Dedifferentiated amniotic fluid mesenchymal stem cell (primary cell): ENCODE measurements around the gene UBE2J2.
"Not testable (repeated sequence)": the region's sequence is repeated elsewhere in the genome, so short reads cannot be mapped to it uniquely, and the experiment has no call there.

Source experiments
- DNase-seq: peaks from one replicate; pipeline ENCODE4 v3.0.0-alpha.2; 2016; ENCODE audit errors: extremely low spot score

UBE2J2 gene

GRCh38 chr1:1255611-1256010 lies 18.0 kb downstream of the UBE2J2 start:
- no peak for DNase-seq

DNA sequence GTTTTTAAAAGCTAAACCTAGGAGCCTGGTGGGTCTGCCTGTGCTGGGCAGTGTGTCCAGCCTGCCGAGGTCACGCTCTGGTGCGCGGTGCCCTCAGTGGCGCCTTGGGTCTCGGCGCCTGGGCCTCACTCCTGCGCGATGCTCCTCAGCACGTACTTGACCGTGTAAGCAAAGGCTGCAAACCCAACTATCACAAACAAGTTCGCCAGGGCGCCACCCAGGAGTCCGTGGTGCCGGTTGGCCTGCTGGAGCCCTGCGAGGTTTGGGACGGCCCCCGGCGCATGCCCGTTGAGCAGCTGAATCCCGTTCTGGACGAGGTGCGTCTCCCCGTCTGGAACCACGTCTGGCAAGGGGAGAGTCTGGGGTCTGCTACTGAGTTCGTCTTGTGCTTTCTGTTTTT lies 18.6 kb downstream of the UBE2J2 start:
- no peak for DNase-seq

- no peak for DNase-seq
These were observed 19.0 kb downstream of the UBE2J2 start for GRCh38 chr1:1254667-1254998.

DNA sequence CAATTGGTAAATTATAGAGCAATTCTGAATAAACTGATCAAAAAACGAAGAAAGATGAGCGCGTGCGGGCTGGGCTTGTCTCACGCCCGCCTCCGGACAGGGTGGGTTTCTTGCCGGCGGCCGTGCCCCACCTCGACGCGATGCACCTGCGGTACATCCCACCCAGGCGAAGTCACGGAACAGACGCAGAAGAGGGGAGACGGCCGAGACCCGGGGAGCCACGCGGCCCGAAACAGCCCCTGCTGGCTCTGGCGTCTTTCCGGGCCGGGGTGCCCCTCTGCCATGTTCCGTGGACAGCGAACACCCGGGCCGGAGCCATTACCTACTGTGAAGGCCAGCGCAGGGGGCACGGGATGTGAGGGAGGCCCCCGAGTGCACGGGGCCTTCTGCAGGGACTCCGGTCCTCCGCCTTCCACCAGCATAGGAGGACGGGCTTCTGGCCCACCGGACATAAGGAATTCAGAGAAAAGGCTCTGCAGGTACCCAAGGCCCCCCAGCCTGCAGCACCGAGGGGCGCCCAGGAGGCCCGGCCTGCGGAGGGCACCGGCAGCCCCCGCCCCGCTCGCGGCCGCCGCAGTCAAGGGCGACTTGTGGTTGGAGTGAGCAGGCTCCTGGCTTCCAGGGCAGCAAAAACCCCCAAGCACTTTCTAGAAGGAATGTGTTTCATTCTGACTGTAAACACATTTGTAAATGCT lies 19.5 kb downstream of the UBE2J2 start:
- no peak for DNase-seq

- no peak for DNase-seq
These were observed 20.3 kb downstream of the UBE2J2 start for GRCh38 chr1:1253314-1253713.

- no peak for DNase-seq
These were observed 22.8 kb downstream of the UBE2J2 start for GRCh38 chr1:1250786-1251284.

DNA sequence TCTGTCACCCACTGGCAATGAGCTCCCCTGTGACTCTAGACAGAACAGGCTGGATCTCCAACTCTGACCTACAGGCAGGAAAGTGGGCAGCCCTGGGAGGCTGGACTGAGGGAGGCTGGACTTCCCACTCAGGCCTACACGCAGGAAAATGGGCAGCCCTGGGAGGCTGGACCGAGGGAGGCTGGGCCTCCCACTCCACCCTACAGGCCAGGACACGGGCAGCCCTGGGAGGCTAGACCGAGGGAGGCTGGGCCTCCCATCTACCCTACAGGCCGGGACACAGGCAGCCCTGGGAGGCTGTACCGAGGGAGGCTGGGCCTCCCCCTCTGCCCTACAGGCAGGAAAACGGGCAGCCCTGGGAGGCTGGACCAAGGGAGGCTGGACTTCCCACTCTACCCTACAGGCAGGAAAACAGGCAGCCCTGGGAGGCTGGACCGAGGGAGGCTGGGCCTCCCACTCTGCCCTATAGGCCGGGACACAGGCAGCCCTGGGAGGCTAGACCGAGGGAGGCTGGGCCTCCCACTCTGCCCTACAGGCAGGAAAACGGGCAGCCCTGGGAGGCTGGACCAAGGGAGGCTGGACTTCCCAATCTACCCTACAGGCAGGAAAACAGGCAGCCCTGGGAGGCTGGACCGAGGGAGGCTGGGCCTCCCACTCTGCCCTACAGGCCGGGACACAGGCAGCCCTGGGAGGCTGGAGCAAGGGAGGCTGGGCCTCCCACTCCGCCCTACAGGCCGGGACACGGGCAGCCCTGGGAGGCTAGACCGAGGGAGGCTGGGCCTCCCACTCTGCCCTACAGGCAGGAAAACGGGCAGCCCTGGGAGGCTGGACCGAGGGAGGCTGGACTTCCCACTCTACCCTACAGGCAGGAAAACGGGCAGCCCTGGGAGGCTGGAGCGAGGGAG lies 25.4 kb downstream of the UBE2J2 start:
- not testable (repeated sequence) for DNase-seq

DNA sequence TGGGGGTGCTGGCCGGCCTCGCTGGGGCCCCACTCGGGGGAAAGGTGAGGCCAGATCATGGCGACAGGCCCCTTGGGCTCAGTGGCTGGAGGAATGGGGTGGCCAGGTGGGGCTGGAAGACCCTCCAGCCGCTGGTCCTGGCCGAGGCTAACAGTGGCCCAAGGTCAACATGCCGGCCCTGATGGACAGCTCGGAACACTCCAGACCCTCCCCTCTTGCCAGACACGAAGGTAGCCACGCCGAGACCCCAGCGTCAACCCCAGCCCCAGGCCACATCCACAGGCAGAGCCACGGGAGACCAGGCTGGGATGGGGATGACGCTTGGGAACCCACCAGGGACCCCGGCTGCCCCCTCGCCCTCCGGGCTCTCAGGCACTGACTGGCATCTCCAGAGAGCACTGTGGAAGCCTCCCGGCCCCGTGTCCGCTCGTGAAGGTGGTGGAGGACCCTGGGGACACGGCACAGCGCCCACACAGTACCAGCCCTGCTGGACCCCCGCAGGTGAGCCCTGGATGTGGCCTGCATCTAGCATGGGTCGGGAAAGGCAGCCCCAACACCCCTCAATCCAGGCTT lies 26.2 kb downstream of the UBE2J2 start:
- no peak for DNase-seq

DNA sequence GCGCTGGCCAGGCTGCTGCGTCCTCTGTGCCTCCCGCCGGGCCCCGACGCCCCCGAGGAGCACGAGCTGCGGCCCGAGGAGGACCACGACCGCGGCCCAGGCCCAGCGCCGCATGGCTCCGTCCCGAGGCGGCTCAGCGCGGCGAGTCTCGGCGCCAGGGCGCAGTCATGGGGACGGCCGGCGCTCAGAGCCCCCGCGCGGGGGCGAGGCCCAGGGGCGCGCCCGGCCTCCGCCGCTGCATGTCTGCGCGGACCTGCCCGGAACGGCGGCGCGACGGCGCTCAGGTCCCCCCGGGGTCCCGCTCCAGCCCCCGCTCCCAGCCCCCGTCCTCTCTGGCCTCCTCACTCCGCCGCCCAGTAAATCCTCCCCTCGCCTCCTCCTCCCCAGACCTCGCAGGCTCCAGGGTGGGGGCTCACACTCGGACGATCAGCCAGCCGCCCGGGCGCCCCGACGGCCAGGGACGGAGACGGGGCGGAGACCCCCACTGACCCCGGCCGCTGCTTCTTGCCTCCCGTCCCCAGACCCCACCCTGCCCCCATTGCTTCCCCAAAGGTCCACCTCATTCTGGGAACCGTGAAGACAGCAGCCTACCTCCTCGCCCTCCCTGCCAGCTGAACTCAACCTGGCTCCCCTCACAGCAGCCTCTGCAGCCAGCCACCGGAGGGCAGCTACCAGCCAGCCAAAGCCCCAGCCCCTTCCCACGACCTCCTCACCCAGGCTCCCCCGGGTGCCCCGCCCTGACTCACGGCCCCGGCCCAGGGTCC lies 26.9 kb downstream of the UBE2J2 start, which contains the start of gene C1QTNF12:
Gene C1QTNF12, minus strand, starts transcription at position 146 of the 764 bp plus-strand sequence. Its CDS starts 32 bp downstream, at position 114.
- no peak for DNase-seq

DNA sequence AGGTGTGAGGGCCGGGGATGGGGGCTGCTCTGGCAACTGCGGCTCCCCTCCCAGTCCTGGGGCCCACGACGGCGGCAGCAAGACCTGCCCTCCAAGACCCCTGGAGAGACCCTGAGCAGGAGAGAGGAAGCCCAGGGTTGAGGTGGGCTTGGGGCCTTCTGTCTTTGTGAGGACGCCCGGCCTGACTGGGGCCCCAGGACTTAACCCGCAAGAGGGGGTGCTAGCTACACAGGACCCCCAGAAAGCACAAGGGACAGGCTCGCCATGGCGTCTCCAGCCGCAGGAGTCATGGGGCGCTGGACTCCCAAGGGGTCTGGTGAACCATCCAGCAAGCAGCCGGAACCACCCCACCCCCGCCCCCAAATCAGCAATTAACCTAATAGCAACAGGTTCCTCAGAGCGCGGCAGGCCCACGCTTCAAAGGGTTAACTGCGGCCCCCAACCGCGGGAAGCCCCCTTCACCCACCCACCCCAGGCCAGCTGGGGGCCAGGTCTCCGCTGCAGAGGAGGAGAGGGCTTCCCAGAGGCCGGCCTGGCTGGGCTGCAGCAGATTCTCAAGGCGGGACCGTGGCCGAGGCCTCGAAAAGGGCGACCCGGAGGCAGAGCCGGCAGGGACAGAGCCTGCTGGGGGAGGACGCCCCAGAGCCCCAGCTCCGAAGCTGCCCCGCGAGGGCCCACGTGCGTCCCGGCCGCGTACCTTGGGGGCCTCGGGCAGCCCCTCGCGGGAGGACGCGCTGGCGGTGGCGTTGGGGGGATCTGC lies 27.7 kb downstream of the UBE2J2 start:
- DNase-seq, result no peak

- no peak for DNase-seq
These were observed 28.4 kb downstream of the UBE2J2 start for GRCh38 chr1:1245178-1245816.

DNA sequence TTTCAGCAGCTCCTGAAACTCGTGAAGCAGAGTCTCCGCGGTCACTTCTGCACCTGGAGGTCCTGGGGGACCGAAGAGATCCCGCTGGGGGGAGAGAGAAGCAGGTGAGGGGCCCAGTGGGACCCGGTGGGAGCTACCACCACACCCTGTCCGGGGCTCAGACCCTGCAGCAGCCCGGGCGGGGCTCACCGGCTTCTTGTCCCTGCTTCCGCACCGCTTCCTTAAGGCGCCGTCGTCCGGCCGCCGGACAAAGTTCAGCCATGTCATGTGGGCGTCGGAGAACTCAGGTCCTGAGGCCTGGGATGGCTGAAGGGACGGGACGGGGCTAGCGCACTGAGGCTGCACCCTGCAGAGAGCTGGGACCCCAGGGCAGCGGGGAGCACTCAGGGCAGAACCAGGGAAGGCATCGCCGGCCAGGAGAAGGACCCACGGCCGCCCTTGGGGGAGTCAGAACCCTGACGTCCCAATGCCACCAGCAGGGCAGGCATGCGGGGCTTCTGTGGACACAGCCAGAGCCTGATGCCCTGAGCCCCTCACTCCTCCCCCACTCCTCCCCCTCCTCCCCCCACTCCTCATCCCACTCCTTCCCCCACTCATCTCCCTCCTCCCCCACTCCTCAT lies 29.4 kb downstream of the UBE2J2 start:
- DNase-seq, result no peak

DNA sequence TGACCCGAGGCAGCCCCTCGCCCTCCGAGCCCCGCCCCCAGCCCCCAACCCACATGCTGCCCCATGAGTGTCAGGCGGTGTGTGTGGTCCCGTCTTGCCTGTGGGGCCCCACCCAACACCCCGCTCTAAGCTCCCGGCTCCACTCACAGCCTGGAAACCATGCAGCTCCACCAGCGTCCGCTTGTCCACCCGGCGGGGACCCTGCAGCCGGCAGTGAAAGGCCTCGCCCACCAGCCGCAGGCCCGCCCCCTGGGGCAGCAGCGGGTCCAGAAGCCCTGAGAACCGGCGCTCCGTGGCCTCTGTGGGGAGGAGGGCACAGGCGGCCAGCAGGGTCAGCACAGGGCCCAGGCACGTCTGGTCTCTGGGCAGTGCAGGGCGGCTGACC lies 29.9 kb downstream of the UBE2J2 start:
- no peak for DNase-seq

GRCh38 chr1:1243266-1243660 lies 30.4 kb downstream of the UBE2J2 start:
- DNase-seq, result no peak

DNA sequence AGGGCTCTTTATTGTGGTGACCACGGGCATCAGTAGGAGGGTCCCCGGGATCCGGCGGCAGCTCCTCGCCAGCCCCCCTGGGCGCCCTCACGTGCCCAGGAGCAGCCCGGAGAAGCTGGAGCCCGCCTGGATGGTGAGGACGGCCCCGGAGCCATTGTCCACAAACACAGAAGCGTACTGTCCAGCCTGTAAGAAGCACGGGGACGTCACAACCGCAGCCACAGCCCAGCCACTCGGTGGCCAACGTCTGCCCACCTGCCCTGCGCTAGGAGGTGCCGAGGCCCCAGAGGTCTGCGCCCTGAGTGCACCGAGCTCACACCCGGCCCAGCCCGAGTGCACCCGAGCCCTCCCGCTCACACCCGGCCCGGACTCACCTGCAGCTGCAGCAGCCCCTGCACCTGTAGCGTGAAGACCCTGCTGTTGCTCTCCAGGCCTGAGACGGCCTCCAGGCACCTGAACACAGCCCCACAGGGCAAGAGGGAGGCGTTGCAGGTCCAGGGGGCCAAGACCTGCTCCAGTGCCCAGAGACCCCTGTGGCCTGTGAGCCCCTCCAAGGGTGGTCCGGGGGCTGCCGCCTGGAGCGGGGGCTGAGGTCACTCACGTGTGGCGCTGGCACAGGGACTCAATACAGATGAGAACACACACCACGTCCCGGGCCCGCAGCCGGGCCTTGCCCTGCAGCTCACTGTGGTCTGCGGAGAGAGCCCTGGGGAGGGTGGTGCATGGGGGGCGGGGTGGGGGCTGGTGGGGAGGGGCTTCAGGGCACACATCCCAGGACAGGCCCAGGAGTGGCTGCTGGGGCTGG lies 31.0 kb downstream of the UBE2J2 start:
- DNase-seq, result no peak

- DNase-seq, result no peak
These were observed 31.9 kb downstream of the UBE2J2 start for GRCh38 chr1:1241588-1242219.

DNA sequence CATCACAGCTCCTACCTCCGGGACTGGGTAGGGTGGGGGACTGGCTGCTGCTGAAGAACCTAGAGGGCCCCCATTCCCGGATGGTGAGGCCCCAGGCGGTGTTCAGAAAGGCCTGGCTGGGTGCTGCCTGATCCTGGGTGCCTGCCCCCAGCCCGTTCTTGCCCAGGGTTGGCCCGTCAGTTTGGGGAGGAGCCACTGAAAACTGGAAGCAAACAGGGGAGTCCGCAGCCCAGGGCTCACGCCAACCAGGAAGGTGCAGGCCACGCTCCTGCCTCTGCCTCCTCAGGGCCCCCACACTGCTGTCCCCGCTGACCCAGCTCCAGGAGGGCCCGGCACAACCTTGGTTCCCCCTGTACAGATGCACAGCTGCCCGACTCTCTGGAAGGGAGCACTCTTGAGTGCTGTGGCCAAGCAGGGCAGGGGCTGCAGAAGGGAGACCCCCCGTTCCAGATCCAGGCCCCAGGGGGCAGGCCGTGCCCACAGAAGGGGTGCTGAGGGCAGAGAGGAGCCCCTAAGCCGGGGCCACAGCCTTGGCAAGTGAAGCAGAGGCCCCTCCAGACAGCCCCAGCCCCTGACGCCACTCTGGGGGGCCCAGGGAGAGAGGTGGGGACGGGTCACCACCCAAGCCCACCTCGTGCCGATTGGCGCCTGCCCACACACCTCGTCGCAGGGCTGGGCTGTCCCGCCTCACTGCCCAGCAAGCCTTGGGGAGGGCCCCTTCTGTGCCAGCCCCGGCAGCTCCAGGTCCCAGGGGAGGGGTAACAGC lies 32.6 kb downstream of the UBE2J2 start:
- no peak for DNase-seq

- DNase-seq, result no peak
These were observed 33.3 kb downstream of the UBE2J2 start for GRCh38 chr1:1240348-1240732.
